DND-41 (cell line): Measurements from ENCODE around the gene PCED1A.

Experiments
- EZH2 ChIP-seq: IDR thresholded peaks from 3 replicates; pipeline ENCODE4 v1.6.1; 2012; ENCODE audit warnings: borderline replicate concordance, low read depth, mild to moderate bottlenecking, moderate library complexity, low read length, inconsistent platforms; ENCODE audit not compliant: severe bottlenecking
- TF ChIP-seq, protein P1 (sequence below): IDR thresholded peaks from 2 replicates; pipeline ENCODE4 v1.5.1; 2012; ENCODE audit warnings: borderline replicate concordance, low read length, moderate library complexity, mild to moderate bottlenecking; ENCODE audit not compliant: poor library complexity, severe bottlenecking; ENCODE audit errors: extremely low read depth

- TF ChIP-seq, protein P1, sequence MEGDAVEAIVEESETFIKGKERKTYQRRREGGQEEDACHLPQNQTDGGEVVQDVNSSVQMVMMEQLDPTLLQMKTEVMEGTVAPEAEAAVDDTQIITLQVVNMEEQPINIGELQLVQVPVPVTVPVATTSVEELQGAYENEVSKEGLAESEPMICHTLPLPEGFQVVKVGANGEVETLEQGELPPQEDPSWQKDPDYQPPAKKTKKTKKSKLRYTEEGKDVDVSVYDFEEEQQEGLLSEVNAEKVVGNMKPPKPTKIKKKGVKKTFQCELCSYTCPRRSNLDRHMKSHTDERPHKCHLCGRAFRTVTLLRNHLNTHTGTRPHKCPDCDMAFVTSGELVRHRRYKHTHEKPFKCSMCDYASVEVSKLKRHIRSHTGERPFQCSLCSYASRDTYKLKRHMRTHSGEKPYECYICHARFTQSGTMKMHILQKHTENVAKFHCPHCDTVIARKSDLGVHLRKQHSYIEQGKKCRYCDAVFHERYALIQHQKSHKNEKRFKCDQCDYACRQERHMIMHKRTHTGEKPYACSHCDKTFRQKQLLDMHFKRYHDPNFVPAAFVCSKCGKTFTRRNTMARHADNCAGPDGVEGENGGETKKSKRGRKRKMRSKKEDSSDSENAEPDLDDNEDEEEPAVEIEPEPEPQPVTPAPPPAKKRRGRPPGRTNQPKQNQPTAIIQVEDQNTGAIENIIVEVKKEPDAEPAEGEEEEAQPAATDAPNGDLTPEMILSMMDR: no peak
- no peak for TF ChIP-seq EZH2
Measured at GRCh38 chr20:2858591-2858990, 18.1 kb upstream of the PCED1A start.
